ENCODE measurements around the gene GABPB1.
A peak's percentile ranks its signal among the peaks of the same experiment; 100 is the strongest.

Gene GABPB1

DNA sequence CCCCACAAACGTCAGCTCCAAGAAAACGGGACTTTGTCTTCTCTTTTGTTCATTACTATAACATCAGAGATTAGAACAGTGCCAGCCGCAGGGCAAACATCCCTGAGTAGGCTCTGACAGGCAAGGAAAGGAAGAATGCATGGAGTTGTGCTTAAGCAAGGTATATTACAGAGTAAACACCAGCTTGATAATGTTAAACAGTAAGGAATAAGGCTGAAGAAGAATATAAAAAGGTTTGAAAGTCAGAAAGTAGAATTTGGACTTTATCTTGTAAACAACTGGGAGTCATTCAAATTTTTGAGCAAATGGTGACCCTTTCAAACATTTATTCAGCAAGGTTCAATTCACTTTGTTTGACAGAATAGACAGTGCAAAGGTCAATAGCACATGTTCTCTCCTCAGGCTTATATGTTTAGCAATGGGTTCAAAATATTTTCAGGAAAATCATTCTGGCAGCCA, 11.0 kb downstream of the GABPB1 start:
- no peak for DNase-seq (ENCODE audit: low read depth, low spot score)

DNA sequence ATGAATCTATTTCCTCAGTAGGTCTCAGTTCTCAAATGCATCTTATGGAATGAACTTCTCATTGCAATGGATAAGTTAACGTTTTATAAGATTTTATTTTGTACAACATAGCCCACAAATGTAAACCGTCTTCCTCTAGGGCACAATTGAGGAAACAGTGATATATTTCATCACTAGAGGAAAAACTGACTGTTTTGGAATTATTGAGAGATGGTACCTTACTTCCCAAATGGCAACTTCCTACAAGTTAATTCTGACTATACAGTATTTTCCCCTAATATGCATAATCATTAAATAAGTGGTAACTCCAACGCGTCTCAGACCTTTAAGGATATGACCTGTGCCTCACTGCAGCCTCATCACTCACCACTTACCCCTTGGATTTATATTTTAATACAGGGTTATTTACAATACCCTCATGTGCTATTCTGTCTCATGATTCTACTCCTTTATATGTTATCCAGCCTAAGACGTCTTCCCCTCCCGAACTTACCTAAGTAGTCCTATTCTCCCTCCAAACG, 13.3 kb downstream of the GABPB1 start:
- no peak for DNase-seq (ENCODE audit: low read depth, low spot score)

GRCh38 chr15:50340416-50340815, 14.6 kb downstream of the GABPB1 start:
- no peak for DNase-seq (ENCODE audit: low read depth, low spot score)

DNA sequence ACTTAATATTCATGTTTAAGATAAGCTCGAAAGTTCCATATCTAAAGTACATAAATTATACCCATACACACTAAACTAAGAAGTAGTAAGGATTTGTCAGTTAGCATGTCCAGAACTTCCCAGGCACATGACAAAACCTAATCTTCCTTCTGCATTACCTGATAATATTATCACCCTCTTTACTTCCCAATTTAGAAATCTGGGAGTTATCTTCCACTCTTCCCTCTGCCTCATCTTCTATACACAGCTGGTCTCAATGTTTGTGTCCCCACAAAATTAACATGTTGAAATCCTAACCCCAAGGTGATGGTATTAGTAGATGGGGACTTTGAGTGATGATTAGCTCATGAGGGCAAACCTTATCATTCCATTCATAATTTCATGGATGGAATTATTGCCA, 15.3 kb downstream of the GABPB1 start:
- DNase-seq (ENCODE audit: low read depth, low spot score), result no peak

- DNase-seq (ENCODE audit: low read depth, low spot score), result no peak
Observed at GRCh38 chr15:50335251-50335650, 19.7 kb downstream of the GABPB1 start.

GRCh38 chr15:50333229-50333628, 21.8 kb downstream of the GABPB1 start:
- DNase-seq (ENCODE audit: low read depth, low spot score), result no peak

- DNase-seq (ENCODE audit: low read depth, low spot score), result no peak
Observed at GRCh38 chr15:50330921-50331320, 24.1 kb downstream of the GABPB1 start.

DNA sequence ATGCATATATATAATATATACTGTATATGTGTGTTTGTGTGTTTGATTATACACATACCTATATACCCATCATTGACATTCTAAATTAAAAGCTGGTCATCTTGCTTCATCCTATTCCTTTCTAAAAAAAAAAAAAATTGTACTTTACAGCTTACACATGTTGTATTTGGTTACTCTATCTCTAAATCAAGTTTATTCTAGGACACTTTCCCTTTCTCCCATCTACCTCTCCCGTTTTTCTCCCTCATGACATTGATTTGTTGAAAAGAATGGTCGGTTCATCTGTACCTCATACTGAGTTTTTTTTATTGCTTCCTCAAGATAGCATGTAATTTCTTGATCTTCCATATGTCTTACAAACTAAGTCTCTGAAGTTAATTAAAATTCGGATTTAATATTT, 26.9 kb downstream of the GABPB1 start:
- no peak for DNase-seq (ENCODE audit: low read depth, low spot score)

- DNase-seq (ENCODE audit: low read depth, low spot score), result no peak
Observed at GRCh38 chr15:50321680-50322210, 33.3 kb downstream of the GABPB1 start.

- DNase-seq (ENCODE audit: low read depth, low spot score), result no peak
Observed at GRCh38 chr15:50320504-50320903, 34.5 kb downstream of the GABPB1 start.

GRCh38 chr15:50318697-50319096, 36.3 kb downstream of the GABPB1 start:
- DNase-seq (ENCODE audit: low read depth, low spot score), result no peak

- peak; percentile 2 for DNase-seq (ENCODE audit: low read depth, low spot score)
Observed at GRCh38 chr15:50315814-50316630, 39.0 kb downstream of the GABPB1 start.

DNA sequence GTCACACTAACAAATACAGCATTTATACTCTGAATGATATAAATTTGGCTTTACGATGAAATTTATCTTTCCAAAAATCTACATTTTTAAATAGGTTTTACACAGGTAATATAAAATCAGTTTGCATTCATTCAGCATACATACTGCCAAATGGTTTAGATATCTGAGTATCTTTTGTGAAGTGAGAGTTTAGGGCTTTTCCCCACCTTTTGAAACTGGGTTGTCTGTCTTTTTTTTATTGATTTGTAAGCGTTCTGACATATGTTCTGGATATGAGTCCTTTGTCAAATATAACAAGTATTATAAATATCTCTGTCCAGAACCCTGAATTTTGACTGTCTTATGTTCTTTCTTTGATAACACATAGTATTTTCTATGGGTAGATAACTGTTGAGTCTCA, 42.4 kb downstream of the GABPB1 start:
- no peak for DNase-seq (ENCODE audit: low read depth, low spot score)

- DNase-seq (ENCODE audit: low read depth, low spot score), result no peak
Observed at GRCh38 chr15:50307799-50308198, 47.2 kb downstream of the GABPB1 start.

- no peak for DNase-seq (ENCODE audit: low read depth, low spot score)
Observed at GRCh38 chr15:50304836-50305235, 50.2 kb downstream of the GABPB1 start.

DNA sequence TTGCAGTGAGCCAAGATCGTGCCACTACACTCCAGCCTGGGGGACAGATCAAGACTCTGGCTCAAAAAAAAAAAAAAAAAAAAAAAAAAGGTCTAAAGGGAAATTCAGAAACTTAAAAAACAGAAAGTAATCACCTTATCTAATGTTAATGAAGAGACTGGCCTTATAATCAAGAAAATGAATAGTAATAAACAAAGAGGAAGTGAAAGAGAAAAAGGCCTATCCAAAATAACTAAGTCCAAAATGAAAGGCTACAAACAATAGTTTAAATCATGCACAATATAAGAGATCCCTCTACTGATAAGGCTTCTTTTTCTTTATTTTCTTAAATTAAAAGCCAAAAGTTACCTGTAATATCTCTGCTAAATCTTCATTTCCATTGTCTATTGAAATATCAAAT, 52.4 kb downstream of the GABPB1 start:
- DNase-seq (ENCODE audit: low read depth, low spot score), result no peak

- no peak for DNase-seq (ENCODE audit: low read depth, low spot score)
Observed at GRCh38 chr15:50298340-50298739, 56.7 kb downstream of the GABPB1 start.

DNA sequence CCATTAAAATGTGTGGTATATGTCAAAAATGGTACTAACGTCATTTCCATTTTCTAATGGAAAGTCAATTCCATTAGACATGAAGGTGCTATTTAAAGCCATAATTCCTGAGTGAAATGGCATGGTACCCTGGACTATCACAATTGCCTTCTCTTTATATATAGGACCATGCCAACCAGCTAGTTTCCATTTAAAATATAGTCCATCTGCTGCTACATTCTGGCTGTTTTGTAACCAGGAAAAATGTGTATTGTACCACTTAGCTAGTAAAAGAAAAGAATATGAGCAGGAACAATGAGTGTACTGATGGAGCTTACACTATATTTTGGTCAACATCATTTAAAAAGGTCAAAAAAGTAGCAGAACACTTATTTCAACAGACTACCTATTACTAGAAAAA, 59.0 kb downstream of the GABPB1 start:
- no peak for DNase-seq (ENCODE audit: low read depth, low spot score)

GRCh38 chr15:50289749-50290148, 65.2 kb downstream of the GABPB1 start:
- DNase-seq (ENCODE audit: low read depth, low spot score), result no peak

GRCh38 chr15:50287324-50288116, 67.5 kb downstream of the GABPB1 start:
- DNase-seq (ENCODE audit: low read depth, low spot score), result no peak

GRCh38 chr15:50281427-50281826, 73.6 kb downstream of the GABPB1 start:
- no peak for DNase-seq (ENCODE audit: low read depth, low spot score)

DNA sequence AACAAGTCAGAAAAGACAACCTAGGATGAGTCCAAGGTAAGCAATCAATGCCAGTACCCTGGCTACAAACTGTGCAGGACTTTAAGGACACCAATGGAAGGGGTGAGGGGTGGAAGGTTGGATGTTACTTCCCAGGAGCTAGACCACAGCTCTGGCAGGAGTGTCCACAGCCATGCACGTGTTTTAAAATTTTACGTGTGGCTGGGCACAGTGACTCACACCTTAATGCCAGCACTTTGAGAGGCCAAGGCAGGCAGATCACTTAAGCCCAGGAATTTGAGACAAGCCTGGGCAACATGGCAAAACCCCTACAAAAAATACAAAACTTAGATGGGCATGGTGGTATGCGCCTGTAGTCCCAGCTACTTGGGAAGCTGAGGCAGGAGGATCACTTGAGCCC, 74.7 kb downstream of the GABPB1 start:
- no peak for DNase-seq (ENCODE audit: low read depth, low spot score)

All from brain pericyte (primary cell).